HG03066 (cell line): ENCODE data around the gene NHSL2.

Source experiments
- ATAC-seq: cut with Tn5 transposase; IDR thresholded peaks from one replicate; pipeline ENCODE4 v1.9.1; 2021; ENCODE audit warnings: low read depth; ENCODE audit not compliant: unreplicated experiment

NHSL2 gene

GRCh38 chrX:72060921-72061490 lies 150.4 kb downstream of the NHSL2 start:
- ATAC-seq = no peak

GRCh38 chrX:72062916-72063315 lies 152.3 kb downstream of the NHSL2 start:
- ATAC-seq = no peak

- no peak for ATAC-seq
Observed at GRCh38 chrX:72069350-72070160, 158.9 kb downstream of the NHSL2 start.

- no peak for ATAC-seq
Observed at GRCh38 chrX:72071213-72071612, 160.6 kb downstream of the NHSL2 start.

- ATAC-seq = no peak
Observed at GRCh38 chrX:72073633-72074032, 163.0 kb downstream of the NHSL2 start.

GRCh38 chrX:72078411-72078810 lies 167.8 kb downstream of the NHSL2 start:
- ATAC-seq = no peak

- ATAC-seq = no peak
Observed at GRCh38 chrX:72079607-72080006, 169.0 kb downstream of the NHSL2 start.

GRCh38 chrX:72080150-72080549 lies 169.5 kb downstream of the NHSL2 start:
- ATAC-seq = no peak

GRCh38 chrX:72080800-72081199 lies 170.2 kb downstream of the NHSL2 start:
- no peak for ATAC-seq

- ATAC-seq = no peak
Observed at GRCh38 chrX:72081605-72082320, 171.1 kb downstream of the NHSL2 start.

GRCh38 chrX:72083291-72083690 lies 172.6 kb downstream of the NHSL2 start:
- ATAC-seq = no peak

- no peak for ATAC-seq
Observed at GRCh38 chrX:72084114-72084513, 173.5 kb downstream of the NHSL2 start.

GRCh38 chrX:72086995-72087394 lies 176.3 kb downstream of the NHSL2 start:
- ATAC-seq = no peak

- ATAC-seq = no peak
Observed at GRCh38 chrX:72088761-72089160, 178.1 kb downstream of the NHSL2 start.

GRCh38 chrX:72089254-72089653 lies 178.6 kb downstream of the NHSL2 start:
- ATAC-seq = no peak

GRCh38 chrX:72094894-72095293 lies 184.2 kb downstream of the NHSL2 start:
- ATAC-seq = peak; percentile 60

GRCh38 chrX:72095370-72095769 lies 184.7 kb downstream of the NHSL2 start:
- no peak for ATAC-seq

GRCh38 chrX:72097098-72097497 lies 186.5 kb downstream of the NHSL2 start:
- ATAC-seq = no peak

- ATAC-seq = no peak
Observed at GRCh38 chrX:72100051-72100755, 189.6 kb downstream of the NHSL2 start.

GRCh38 chrX:72100824-72101351 lies 190.2 kb downstream of the NHSL2 start:
- peak; percentile 76 for ATAC-seq

GRCh38 chrX:72101597-72102037 lies 191.0 kb downstream of the NHSL2 start:
- no peak for ATAC-seq
